ENCODE data around the gene P2RY6.

DNA sequence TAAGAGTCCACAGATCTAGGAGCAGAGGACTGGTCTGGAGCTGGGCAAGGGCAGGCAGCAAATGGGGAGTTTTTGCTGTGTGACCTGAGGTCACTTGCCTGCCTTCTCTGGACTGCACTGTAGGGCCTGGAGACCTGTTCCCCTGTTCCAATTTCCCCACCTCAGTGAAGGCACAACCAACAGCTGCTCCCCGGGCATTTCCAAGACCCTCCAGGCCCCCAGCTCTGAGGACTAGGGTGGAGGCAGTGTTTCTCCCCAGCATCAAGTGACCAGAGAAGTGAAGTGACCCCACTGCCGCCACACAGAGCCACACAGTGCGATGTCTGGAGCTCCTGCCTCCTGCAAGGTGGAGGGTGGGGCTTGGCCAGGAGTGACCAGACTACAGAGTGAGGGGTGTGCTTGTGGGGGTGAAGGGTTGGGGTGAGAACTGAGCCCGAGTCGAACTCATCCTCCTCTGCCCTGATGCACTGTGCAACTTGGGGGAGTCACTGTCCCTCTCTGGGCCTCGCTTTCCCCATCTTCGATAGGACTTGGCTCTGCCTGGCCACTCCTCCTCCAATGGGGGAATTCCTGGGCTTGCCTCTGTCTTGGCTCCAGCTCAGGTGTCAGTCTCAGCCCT is 32.5 kb upstream of the P2RY6 start:
- TF ChIP-seq, protein P1, sequence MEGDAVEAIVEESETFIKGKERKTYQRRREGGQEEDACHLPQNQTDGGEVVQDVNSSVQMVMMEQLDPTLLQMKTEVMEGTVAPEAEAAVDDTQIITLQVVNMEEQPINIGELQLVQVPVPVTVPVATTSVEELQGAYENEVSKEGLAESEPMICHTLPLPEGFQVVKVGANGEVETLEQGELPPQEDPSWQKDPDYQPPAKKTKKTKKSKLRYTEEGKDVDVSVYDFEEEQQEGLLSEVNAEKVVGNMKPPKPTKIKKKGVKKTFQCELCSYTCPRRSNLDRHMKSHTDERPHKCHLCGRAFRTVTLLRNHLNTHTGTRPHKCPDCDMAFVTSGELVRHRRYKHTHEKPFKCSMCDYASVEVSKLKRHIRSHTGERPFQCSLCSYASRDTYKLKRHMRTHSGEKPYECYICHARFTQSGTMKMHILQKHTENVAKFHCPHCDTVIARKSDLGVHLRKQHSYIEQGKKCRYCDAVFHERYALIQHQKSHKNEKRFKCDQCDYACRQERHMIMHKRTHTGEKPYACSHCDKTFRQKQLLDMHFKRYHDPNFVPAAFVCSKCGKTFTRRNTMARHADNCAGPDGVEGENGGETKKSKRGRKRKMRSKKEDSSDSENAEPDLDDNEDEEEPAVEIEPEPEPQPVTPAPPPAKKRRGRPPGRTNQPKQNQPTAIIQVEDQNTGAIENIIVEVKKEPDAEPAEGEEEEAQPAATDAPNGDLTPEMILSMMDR (optimal IDR thresholded peaks at IDR 0.05 in 1 of 3, IDR thresholded peaks at IDR 0.05 in 1 of 3, conservative IDR thresholded peaks at IDR 0.05 in 1 of 3; ENCODE audit: extremely low read depth in 1 of 3, insufficient read depth in 2 of 3, low read length in 3 of 3) = no peak
- TF ChIP-seq EZH2 (IDR thresholded peaks at IDR 0.05; ENCODE audit: low read length) = no peak

All from keratinocyte (primary cell).